Natural killer cell (primary cell): Measurements from ENCODE around the gene KANSL1L. TPM values are rescaled to one million over a fixed set of nuclear protein-coding genes. Genes with fewer than 3 reads are reported as not detected.

Experiments
- ATAC-seq, 3 donors: fragments of 150-1000 bp in 2 of 3; fragments of 200-7000 bp in 1 of 3; cut with Tn5 transposase; 1 replicate in 1 of 3; 2 replicates in 2 of 3; pipeline ENCODE4 v1.10.0; 2021; ENCODE audit warnings: mild to moderate bottlenecking in 2 of 3, moderate library complexity in 2 of 3
- DNase-seq, 2 donors: peaks; one replicate each; pipeline versions ENCODE4 v3.0.0 to v3.0.0-alpha.2; 2013 to 2021; ENCODE audit warnings: mixed read lengths in 1 of 2
- H3K27ac ChIP-seq: one replicate; pipeline ENCODE4 v1.5.1; 2013; ENCODE audit warnings: mild to moderate bottlenecking, low read length
- H3K27me3 ChIP-seq: one replicate; pipeline ENCODE4 v1.6.1; 2013; ENCODE audit warnings: low read length; ENCODE audit not compliant: control insufficient read depth, insufficient read depth
- H3K36me3 ChIP-seq: one replicate; pipeline ENCODE4 v1.6.1; 2013; ENCODE audit warnings: low read length; ENCODE audit not compliant: control insufficient read depth, insufficient read depth
- H3K4me1 ChIP-seq: one replicate; pipeline ENCODE4 v1.6.1; 2013; ENCODE audit warnings: low read length; ENCODE audit not compliant: control insufficient read depth, insufficient read depth
- H3K4me3 ChIP-seq: one replicate; pipeline ENCODE4 v1.5.1; 2013; ENCODE audit warnings: low read length
- H3K9me3 ChIP-seq: one replicate; pipeline ENCODE4 v1.6.1; 2013; ENCODE audit warnings: low read length; ENCODE audit not compliant: control insufficient read depth, insufficient read depth
- H3K27ac Mint-ChIP-seq, 2 donors: one replicate each; pipeline ENCODE4 v1.8.0; 2022; ENCODE audit warnings: mild to moderate bottlenecking in 2 of 2, mixed read lengths in 2 of 2, moderate library complexity in 1 of 2
- H3K27me3 Mint-ChIP-seq, 2 donors: one replicate each; pipeline ENCODE4 v1.8.0; 2022; ENCODE audit warnings: low read depth in 2 of 2, mixed read lengths in 2 of 2
- H3K36me3 Mint-ChIP-seq: one replicate; pipeline ENCODE4 v1.8.0; 2022; ENCODE audit warnings: mixed read lengths
- H3K4me1 Mint-ChIP-seq, 2 donors: one replicate each; pipeline ENCODE4 v1.8.0; 2022; ENCODE audit warnings: mixed read lengths in 2 of 2
- H3K4me3 Mint-ChIP-seq: one replicate; pipeline ENCODE4 v1.8.0; 2022; ENCODE audit warnings: mild to moderate bottlenecking, moderate library complexity, mixed read lengths
- H3K9me3 Mint-ChIP-seq, 2 donors: one replicate each; pipeline ENCODE4 v1.8.0; 2022; ENCODE audit warnings: mixed read lengths in 2 of 2
- CTCF ChIP-seq: fragments of 200-600 bp; IDR thresholded peaks from one replicate; pipeline ENCODE4 v1.8.0; 2022; ENCODE audit warnings: antibody characterized with exemption
- WGBS: methylation state at CpG from one replicate; pipeline ENCODE4 v1.1.7; 2013; ENCODE audit warnings: missing lambda C conversion rate; ENCODE audit not compliant: insufficient coverage; 5-methylcytosine and 5-hydroxymethylcytosine counted together
- intact Hi-C: fragments of 100-400 bp; cut with micrococcal nuclease; formaldehyde crosslinking; loops from one replicate; pipeline ENCODE4 v1.14.2; 2022
- total RNA-seq, 4 donors: library from RNA; stranded (reverse); fragments of 120-200 nt in 1 of 4; gene quantifications; one replicate each; pipeline versions ENCODE4 v1.2.3 to v1.2.4, GENCODE V29; 2013 to 2022

The KANSL1L gene
- total RNA-seq, 3 donors from 2014 or later (not counting 1 experiment from before 2014, with no cell fraction given), result 7.6 to 11.2 (median 9.5) TPM

- Histone ChIP-seq H3K9me3 (no peaks in the 10 kb centered on the region), H3K4me1 (no peaks in the 10 kb centered on the region), H3K27me3 (no peaks in the 10 kb centered on the region), H3K4me3 (no peak overlapping the region), H3K36me3 (no peaks in the 10 kb centered on the region), H3K27ac (no peak overlapping the region)
- Mint-ChIP-seq H3K27ac (no peak overlapping the region), H3K4me3 (no peak overlapping the region), H3K9me3 (no peaks in the 10 kb centered on the region), H3K27me3 (peaks cover 0 to 4% of the 10 kb centered on the region in 2 donors), H3K4me1 (no peaks in the 10 kb centered on the region), H3K36me3 (no peaks in the 10 kb centered on the region)
- 78% methylated on average over 2 of the region's 2 CpGs for WGBS
- TF ChIP-seq CTCF, result no peak
- ATAC-seq (no peak), DNase-seq (no peak)
- intact Hi-C loops, result no loop called here
Measured at GRCh38 chr2:209984291-209984690, 186.9 kb downstream of the KANSL1L start.

DNA sequence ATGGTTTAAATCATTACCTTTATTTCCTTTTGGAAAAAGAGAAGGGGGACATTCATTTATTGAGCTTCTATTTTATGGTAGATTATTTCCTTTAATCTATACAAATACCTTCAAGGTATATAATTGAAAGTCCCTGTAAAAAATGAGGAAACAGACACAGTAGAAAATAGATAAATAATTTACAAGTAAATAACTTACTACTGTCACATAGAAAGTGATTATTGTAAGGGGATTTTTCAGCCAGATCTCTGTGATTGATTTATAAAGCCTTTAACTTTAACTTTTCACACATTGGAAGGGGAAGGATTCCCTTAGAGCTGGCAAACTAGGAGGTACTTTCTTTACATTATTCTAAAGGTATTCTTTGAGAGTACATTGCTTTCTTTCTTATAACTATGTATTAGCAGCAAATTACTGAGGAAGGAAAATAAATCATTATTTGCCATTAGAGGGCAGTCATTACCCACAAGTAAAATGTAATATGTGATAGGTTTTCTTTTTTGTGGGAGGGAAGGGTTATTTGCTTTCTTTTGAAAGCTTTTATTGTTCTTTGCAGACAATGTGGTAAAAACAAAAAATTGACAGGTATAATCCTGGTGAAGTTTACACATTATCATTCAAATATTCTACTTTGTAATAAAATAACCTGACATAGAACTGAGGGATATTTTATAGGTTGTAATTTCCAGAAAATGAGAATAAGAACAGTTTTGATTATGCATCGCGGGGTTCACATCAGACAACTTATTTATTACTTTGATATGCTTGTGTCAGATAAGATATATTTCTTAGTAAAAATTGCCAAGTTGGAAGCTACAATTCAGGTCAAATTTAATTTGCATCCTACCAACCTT, 193.6 kb downstream of the KANSL1L start:
- no peaks in the 10 kb centered on the region for H3K9me3 ChIP-seq
- H3K4me1 ChIP-seq, result no peaks in the 10 kb centered on the region
- H3K4me3 ChIP-seq, result no peak overlapping the region
- DNase-seq (peak in 1 of 2 donors; percentile 73), ATAC-seq (peak in 2 of 3 donors; percentile 52 to 53)
- no peaks in the 10 kb centered on the region for H3K27me3 ChIP-seq
- H3K4me3 Mint-ChIP-seq, result no peak overlapping the region
- TF ChIP-seq CTCF, result peak; percentile 89
- no peaks in the 10 kb centered on the region for H3K36me3 ChIP-seq
- H3K4me1 Mint-ChIP-seq, result no peaks in the 10 kb centered on the region
- no peaks in the 10 kb centered on the region for H3K9me3 Mint-ChIP-seq
- H3K27ac ChIP-seq, result no peak overlapping the region
- H3K27ac Mint-ChIP-seq, result no peak overlapping the region
- intact Hi-C loops, result loop anchor here (1.0 kb wide), 2 partner anchors 218 to 222 kb away; no protein-coding TSS in a partner anchor
- peaks cover 0 to 3% of the 10 kb centered on the region in 2 donors for H3K27me3 Mint-ChIP-seq
- no CpG with 5 or more reads among the region's 2 CpGs for WGBS
- H3K36me3 Mint-ChIP-seq, result no peaks in the 10 kb centered on the region

GRCh38 chr2:209976698-209977385, 194.4 kb downstream of the KANSL1L start:
- no peaks in the 10 kb centered on the region for H3K36me3 ChIP-seq
- H3K4me1 ChIP-seq, result no peaks in the 10 kb centered on the region
- no peak for DNase-seq
- H3K27me3 ChIP-seq, result no peaks in the 10 kb centered on the region
- H3K9me3 ChIP-seq, result no peaks in the 10 kb centered on the region
- no peak for TF ChIP-seq CTCF
- Mint-ChIP-seq H3K4me3 (no peak overlapping the region), H3K9me3 (no peaks in the 10 kb centered on the region), H3K27me3 (peaks cover 0 to 3% of the 10 kb centered on the region in 2 donors), H3K36me3 (no peaks in the 10 kb centered on the region), H3K27ac (no peak overlapping the region), H3K4me1 (no peaks in the 10 kb centered on the region)
- no peak overlapping the region for H3K27ac ChIP-seq
- 91% methylated on average over 9 of the region's 9 CpGs for WGBS
- no peak for ATAC-seq
- H3K4me3 ChIP-seq, result no peak overlapping the region
- intact Hi-C loops, result loop anchor here (1.0 kb wide), 2 partner anchors 218 to 222 kb away; no protein-coding TSS in a partner anchor
